ENCODE measurements around the gene AVP.

AVP gene

DNA sequence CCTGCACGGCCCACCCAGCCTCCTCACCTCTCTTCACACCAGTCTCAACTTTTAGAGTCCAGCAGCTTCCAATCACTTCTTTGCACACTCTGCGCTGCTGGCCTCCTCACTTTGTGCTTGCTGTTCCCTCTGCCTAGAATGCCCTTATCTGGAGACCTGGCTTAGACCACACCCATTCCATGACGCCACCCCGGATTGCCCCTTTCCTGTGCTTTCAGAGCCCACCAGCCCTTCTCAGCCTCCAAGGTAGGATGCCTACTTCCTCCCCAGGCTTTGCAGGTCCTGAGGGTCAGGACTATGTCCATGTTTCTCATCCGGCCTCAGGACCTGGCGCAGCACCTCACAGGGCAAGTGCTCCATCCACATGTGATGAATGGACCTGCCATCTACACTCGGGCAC lies 27.0 kb upstream of the AVP start:
- TF ChIP-seq CTCF (IDR thresholded peaks at IDR 0.05), result no peak

- TF ChIP-seq CTCF (IDR thresholded peaks at IDR 0.05), result no peak
These were observed 25.1 kb upstream of the AVP start for GRCh38 chr20:3109350-3110302.

GRCh38 chr20:3107464-3108025 lies 23.0 kb upstream of the AVP start:
- no peak for TF ChIP-seq CTCF (IDR thresholded peaks at IDR 0.05)

DNA sequence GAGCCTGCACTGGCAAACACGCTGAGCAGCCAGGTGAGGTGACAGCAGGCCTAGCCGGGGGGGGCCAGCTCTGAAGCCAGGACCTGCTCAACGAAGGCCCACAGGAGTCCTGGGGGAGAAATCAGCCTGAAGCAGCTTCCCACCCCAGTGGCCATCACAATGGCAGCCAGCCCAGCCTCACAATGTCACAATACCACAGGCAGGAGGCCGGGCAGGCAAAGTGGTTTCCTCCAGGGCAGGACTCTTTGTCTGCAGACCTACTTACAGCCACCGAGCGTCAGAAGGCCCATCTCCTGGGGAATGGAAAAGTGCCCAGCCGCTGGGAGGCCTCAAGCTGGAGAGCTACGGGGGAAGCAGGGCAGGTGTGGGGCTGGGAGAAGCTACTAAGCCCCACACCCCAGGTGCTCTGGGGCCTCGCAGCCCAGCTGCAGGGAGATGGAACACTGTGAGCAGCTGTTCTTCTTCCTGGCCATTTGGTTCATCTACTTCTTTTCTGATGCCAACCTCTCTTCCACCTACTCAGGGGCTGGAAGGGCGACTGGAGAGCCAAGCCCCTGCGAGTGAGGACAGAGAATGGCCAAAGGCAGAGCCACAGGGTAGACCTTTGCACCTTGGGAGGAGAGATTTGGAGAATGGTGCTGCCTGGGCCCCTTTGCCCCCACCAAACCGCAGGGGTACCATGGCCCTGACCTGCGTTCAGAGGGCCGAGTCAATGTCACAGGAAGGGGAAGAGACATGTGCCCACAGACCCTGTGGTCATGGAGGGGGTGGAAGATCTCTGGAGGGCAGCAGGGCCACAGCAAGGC lies 22.3 kb upstream of the AVP start:
- TF ChIP-seq CTCF (IDR thresholded peaks at IDR 0.05), result no peak

DNA sequence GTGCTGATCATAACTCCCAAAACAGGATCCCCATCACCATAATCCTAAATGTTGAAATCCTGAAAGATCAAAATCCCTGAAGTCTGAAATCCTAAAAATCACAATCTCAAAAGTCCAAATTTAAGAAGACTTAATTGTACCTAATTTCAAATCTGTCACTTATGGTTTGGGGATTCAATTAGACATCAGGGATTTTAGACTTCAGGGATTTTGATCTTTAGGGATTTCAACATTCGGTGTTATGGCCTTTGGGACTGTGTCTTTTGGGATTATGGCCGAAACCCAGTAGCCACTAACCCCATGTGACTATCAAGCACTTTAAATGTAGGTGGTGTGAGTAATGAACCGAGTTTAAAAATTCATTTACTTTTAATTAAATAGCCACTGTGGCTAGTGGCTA lies 21.7 kb upstream of the AVP start:
- no peak for TF ChIP-seq CTCF (IDR thresholded peaks at IDR 0.05)

DNA sequence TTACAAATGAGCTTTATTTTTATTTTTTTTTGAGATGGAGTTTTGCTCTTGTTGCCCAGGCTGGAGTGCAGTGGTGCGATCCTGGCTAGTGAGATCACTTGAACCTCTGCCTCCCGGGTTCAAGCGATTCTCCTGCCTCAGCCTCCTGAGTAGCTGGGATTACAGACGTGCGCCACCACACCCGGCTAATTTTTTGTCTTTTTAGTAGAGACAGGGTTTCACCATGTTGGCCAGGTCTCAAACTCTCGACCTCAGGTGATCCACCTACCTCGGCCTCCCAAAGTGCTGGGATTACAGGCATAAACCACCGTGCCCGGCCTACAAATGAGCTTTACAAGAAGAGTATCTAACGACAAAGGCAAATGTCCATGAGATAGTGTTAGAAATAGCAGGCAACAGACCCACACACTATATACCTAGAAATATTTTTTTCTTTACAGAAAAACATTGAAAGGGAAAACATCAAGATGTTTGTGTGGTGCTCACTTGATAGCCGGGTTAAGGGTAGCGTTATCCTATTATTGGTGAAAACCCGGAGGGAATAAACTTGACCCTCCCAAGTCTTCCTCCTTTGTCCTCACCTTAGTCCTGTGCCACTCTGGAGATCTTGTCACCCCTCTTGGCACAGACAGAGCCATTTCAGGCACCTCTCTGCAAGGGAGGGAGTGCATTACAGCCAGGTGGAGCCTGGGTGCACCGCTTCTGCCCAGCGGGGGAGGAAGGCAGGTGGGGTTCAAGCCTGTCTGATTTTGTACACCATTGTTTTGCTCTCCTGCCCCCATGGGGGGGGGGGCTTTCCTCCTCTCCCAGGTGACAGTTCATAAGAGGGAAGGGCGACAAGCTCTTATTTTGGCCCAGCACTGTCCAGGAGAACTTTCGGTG lies 21.0 kb upstream of the AVP start:
- TF ChIP-seq CTCF (IDR thresholded peaks at IDR 0.05), result no peak
